HFF-Myc (cell line): ENCODE measurements around the gene PDE1A.

Experiments used
- DNase-seq: peaks from one replicate; pipeline ENCODE4 v3.0.0-alpha.2; 2011; ENCODE audit warnings: low read depth; ENCODE audit errors: extremely low read depth
- H3K4me3 ChIP-seq: replicated peaks from 2 replicates; pipeline ENCODE4 v1.5.1; 2011; ENCODE audit warnings: low read depth, mild to moderate bottlenecking, control low read depth, low read length
- TF ChIP-seq, protein P1 (sequence below): IDR thresholded peaks from 2 replicates; pipeline ENCODE4 v1.5.1; 2012; ENCODE audit warnings: mild to moderate bottlenecking, low read depth, low read length, control low read depth; ENCODE audit errors: missing control alignments

The PDE1A gene

DNA sequence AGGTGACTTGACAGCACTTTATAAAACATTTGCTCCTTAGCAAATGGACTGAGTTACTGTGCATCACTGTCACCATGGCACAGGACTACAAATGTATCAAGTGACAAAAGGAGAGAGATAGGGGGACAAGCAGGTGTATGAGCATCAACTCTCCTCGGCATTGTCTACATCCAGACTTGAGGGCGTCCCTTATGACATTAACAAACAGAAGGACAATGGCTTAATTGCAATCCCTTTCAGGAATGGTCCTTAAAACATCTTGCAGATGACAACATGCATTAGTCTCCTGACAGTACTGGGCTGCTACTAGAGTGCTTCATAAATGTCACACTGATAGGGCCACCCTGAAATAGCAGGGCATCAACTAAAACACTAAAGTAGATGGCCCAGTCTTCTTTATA lies 198.8 kb downstream of the PDE1A start:
- DNase-seq, result no peak
- TF ChIP-seq, protein P1, sequence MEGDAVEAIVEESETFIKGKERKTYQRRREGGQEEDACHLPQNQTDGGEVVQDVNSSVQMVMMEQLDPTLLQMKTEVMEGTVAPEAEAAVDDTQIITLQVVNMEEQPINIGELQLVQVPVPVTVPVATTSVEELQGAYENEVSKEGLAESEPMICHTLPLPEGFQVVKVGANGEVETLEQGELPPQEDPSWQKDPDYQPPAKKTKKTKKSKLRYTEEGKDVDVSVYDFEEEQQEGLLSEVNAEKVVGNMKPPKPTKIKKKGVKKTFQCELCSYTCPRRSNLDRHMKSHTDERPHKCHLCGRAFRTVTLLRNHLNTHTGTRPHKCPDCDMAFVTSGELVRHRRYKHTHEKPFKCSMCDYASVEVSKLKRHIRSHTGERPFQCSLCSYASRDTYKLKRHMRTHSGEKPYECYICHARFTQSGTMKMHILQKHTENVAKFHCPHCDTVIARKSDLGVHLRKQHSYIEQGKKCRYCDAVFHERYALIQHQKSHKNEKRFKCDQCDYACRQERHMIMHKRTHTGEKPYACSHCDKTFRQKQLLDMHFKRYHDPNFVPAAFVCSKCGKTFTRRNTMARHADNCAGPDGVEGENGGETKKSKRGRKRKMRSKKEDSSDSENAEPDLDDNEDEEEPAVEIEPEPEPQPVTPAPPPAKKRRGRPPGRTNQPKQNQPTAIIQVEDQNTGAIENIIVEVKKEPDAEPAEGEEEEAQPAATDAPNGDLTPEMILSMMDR, result no peak
- no peak overlapping the region for H3K4me3 ChIP-seq

GRCh38 chr2:182226807-182227206 lies 200.0 kb downstream of the PDE1A start:
- DNase-seq, result no peak
- H3K4me3 ChIP-seq, result no peak overlapping the region
- TF ChIP-seq, protein P1, result no peak

- TF ChIP-seq, protein P1, result no peak
- no peak for DNase-seq
- H3K4me3 ChIP-seq, result no peak overlapping the region
These were observed 202.2 kb downstream of the PDE1A start for GRCh38 chr2:182224669-182225068.

GRCh38 chr2:182220998-182221397 lies 205.8 kb downstream of the PDE1A start:
- DNase-seq, result no peak
- TF ChIP-seq, protein P1, result no peak
- H3K4me3 ChIP-seq, result no peak overlapping the region

DNA sequence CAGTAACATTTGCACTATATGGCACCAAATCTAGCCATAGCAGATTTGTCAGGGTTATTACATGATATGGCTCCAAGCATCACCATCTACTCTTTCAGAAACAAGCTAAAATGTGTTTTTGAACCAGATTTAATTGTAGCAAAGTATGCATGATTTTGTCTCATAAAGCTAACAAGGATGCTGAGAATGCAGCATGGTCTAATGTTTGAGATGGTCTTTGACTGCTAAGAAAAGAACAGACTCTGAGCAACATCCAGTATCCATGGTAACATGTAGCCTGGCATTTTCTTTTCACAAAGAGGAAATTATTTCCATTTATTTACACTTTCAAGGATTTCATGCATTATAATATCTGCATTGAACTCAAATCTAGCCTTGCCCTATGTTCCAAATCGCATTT lies 206.5 kb downstream of the PDE1A start:
- no peak overlapping the region for H3K4me3 ChIP-seq
- no peak for DNase-seq
- TF ChIP-seq, protein P1, result no peak

- no peak overlapping the region for H3K4me3 ChIP-seq
- TF ChIP-seq, protein P1, result no peak
- DNase-seq, result no peak
These were observed 216.2 kb downstream of the PDE1A start for GRCh38 chr2:182210669-182211068.

- H3K4me3 ChIP-seq, result no peak overlapping the region
- no peak for DNase-seq
- TF ChIP-seq, protein P1, result no peak
These were observed 218.4 kb downstream of the PDE1A start for GRCh38 chr2:182208421-182208820.
